Endothelial cell of umbilical vein (primary cell): ENCODE results near the gene ATOH7.
"Not testable (repeated sequence)": the region's sequence is repeated elsewhere in the genome, so short reads cannot be mapped to it uniquely, and the experiment has no call there.

ENCODE experiments used
- CTCF ChIP-seq, 2 donors: IDR thresholded peaks; 1 replicate in 1 of 2; 2 replicates in 1 of 2; pipeline ENCODE4 v1.5.1; 2011; ENCODE audit warnings: low read length in 2 of 2, mild to moderate bottlenecking in 2 of 2, moderate library complexity in 2 of 2, control low read depth in 1 of 2, inconsistent platforms in 1 of 2, low read depth in 1 of 2; ENCODE audit not compliant: insufficient read depth in 1 of 2; ENCODE audit errors: extremely low read depth in 1 of 2
- EZH2 ChIP-seq: IDR thresholded peaks from 2 replicates; pipeline ENCODE4 v1.6.1; 2012; ENCODE audit warnings: borderline replicate concordance, low read depth, mild to moderate bottlenecking, moderate library complexity, low read length, inconsistent platforms; ENCODE audit not compliant: severe bottlenecking
- MAX ChIP-seq: IDR thresholded peaks from 2 replicates; pipeline ENCODE4 v1.6.1; 2011; ENCODE audit not compliant: insufficient read depth, insufficient read length
- POLR2A ChIP-seq: IDR thresholded peaks from 2 replicates; pipeline ENCODE4 v1.6.1; 2012; ENCODE audit warnings: low read depth, mild to moderate bottlenecking, control low read depth, low read length

DNA sequence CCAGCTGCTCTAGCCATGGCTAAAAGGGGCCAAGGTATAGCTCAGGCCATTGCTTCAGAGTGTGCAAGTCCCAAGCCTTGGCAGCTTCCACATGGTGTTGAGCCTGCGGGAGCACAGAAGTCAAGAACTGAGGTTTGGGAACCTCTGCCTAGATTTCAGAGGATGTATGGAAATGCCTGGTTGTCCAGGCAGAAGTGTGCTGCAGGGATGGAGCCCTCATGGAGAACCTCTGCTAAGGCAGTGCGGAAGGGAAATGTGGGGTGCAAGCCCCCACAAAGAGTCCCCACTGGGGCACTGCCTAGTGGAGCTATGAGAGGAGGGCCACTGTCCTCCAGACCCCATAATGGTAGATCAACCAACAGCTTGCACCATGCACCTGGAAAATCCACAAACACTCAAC lies 45.9 kb upstream of the ATOH7 start:
- TF ChIP-seq CTCF (IDR thresholded peaks at IDR 0.05; ENCODE audit: extremely low read depth in 1 of 2, insufficient read depth in 1 of 2, low read depth in 1 of 2, low read length in 2 of 2); POLR2A; EZH2; MAX: not testable (repeated sequence)
